H1 (cell line): ENCODE data around the gene NANOS2.

Source experiments
- CTCF ChIP-seq, 3 experiments: IDR thresholded peaks; 1 replicate in 2 of 3; 2 replicates in 1 of 3; pipeline versions ENCODE4 v1.5.1 to v1.6.1; 2011; ENCODE audit warnings: low read length in 3 of 3, mild to moderate bottlenecking in 3 of 3, inconsistent platforms in 2 of 3, low read depth in 1 of 3, moderate library complexity in 1 of 3; ENCODE audit not compliant: insufficient read depth in 1 of 3; ENCODE audit errors: control extremely low read depth in 1 of 3
- GABPA ChIP-seq: IDR thresholded peaks from 2 replicates; pipeline ENCODE4 v1.6.1; 2011; ENCODE audit warnings: mild to moderate bottlenecking, low read length, moderate library complexity, borderline replicate concordance; ENCODE audit not compliant: insufficient read depth

- no peak for TF ChIP-seq GABPA
- TF ChIP-seq CTCF (IDR thresholded peaks at IDR 0.05; ENCODE audit: control extremely low read depth in 1 of 3, insufficient read depth in 1 of 3, low read depth in 1 of 3, low read length in 3 of 3) = no peak
Observed at GRCh38 chr19:45901912-45902650, 12.5 kb downstream of the NANOS2 start, which contains the start of gene MYPOP.
